Activated CD4-positive, alpha-beta memory T cell treated with anti-CD3 and anti-CD28 coated beads for 36 hours (primary cell): ENCODE results near the gene CA10. TPM values are rescaled to one million over a fixed set of nuclear protein-coding genes. Genes with fewer than 3 reads are reported as not detected.

Experiments used
- CTCF ChIA-PET: fragments of 350-600 bp; sonication (Branson Sonifier 250); formaldehyde crosslinking; loops from one replicate; lab custom pipeline; 2021; ENCODE audit warnings: antibody characterized with exemption, inconsistent platforms; lab: Charles Lee
- POLR2A ChIA-PET: fragments of 350-600 bp; sonication (Branson Sonifier 250); formaldehyde crosslinking; loops from one replicate; lab custom pipeline; 2021; ENCODE audit warnings: antibody characterized with exemption; lab: Charles Lee
- DNase-seq: peaks from one replicate; pipeline ENCODE4 v3.0.0-alpha.2; 2020
- H3K27ac Mint-ChIP-seq: one replicate; pipeline ENCODE4 v1.8.0; 2021; ENCODE audit warnings: mixed read lengths
- H3K27me3 Mint-ChIP-seq: one replicate; pipeline ENCODE4 v1.8.0; 2021; ENCODE audit warnings: mixed read lengths
- H3K36me3 Mint-ChIP-seq: one replicate; pipeline ENCODE4 v1.8.0; 2021; ENCODE audit warnings: mixed read lengths
- H3K4me1 Mint-ChIP-seq: one replicate; pipeline ENCODE4 v1.8.0; 2021; ENCODE audit warnings: low read depth, mixed read lengths
- H3K4me3 Mint-ChIP-seq: one replicate; pipeline ENCODE4 v1.8.0; 2021; ENCODE audit warnings: mild to moderate bottlenecking, mixed read lengths
- H3K9me3 Mint-ChIP-seq: one replicate; pipeline ENCODE4 v1.8.0; 2021; ENCODE audit warnings: mixed read lengths
- intact Hi-C: fragments of 100-400 bp; cut with micrococcal nuclease; formaldehyde crosslinking; loops from one replicate; pipeline ENCODE4 v1.15.1; 2023
- total RNA-seq, 2 experiments: library from RNA; stranded (reverse); gene quantifications; one replicate each; pipeline ENCODE4 v1.2.3, GENCODE V29; 2021

Gene CA10
- total RNA-seq, 2 experiments from 2014 or later = not detected

DNA sequence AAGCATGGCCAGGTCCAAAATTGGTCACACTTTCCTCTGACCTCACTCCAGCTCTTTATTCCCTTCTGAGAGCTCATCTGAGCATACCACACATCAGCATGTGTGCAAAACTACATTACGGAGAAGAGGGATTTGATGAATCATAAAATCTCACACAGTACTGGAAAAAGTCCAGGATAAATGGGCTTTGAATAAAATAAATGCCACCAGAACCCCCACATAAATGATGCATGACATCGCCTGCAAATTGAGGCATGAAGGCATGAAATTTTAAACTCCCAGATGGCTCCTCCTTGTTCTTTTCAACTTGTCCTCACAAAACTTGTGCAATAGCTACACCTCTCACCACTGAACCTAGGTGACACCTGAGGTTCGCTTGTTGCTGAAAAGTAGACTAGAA is 439.5 kb downstream of the CA10 start:
- H3K4me3 Mint-ChIP-seq = no peak overlapping the region
- H3K9me3 Mint-ChIP-seq = no peaks in the 10 kb centered on the region
- CTCF ChIA-PET = no interaction called here
- no peaks in the 10 kb centered on the region for H3K4me1 Mint-ChIP-seq
- POLR2A ChIA-PET = no interaction called here
- DNase-seq = no peak
- H3K27ac Mint-ChIP-seq = no peak overlapping the region
- peaks cover 5% of the 10 kb centered on the region for H3K27me3 Mint-ChIP-seq
- H3K36me3 Mint-ChIP-seq = no peaks in the 10 kb centered on the region
- intact Hi-C loops = no loop called here

DNA sequence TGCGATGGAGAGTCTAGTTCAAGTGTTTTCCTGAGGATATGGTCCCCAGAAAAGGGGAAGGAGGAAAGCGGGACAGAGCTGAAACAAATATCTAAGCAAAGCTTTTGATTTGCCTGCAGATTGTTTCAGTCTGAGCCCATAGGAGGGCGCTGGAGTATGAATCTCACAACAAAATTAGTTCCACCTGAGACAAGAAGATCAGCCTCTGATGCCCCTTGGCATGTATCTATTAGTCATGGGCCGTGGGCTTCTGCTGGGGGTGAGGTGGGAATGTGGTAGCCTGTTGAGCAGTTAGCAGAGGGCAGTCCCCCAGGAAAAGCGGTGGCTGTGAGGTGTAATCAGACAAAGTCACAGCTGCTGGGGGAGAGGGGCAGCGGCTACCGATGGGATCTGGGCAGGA is 446.9 kb downstream of the CA10 start:
- Mint-ChIP-seq H3K27ac (no peak overlapping the region), H3K9me3 (no peaks in the 10 kb centered on the region), H3K4me1 (no peaks in the 10 kb centered on the region), H3K27me3 (peaks cover 11% of the 10 kb centered on the region), H3K36me3 (no peaks in the 10 kb centered on the region), H3K4me3 (no peak overlapping the region)
- POLR2A ChIA-PET = no interaction called here
- intact Hi-C loops = no loop called here
- CTCF ChIA-PET = interaction anchor here (1.2 kb wide), 1 partner anchor 412 kb away, joined by 3 read pairs; no protein-coding TSS in a partner anchor
- DNase-seq = no peak

DNA sequence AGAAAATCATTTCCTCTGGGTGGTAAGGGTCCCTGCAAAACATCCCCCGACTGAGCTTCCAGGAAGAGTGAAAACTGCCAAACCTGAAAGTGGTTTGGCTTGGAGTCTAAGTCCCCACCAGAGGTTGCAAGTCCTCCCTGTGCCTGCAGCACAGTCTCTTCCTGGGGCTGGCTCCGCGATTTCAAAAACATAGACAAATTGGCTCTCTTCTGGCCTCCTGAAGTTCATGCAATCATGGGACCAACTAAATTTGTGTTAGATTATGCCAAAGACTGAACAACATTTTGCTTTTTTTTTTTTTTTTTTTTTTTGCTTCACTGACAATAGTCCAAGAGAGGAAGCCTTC is 447.9 kb downstream of the CA10 start:
- ChIA-PET CTCF (interaction anchor here (1.2 kb wide), 1 partner anchor 411 kb away, joined by 3 read pairs; no protein-coding TSS in a partner anchor), POLR2A (no interaction called here)
- Mint-ChIP-seq H3K36me3 (no peaks in the 10 kb centered on the region), H3K4me3 (no peak overlapping the region), H3K27ac (no peak overlapping the region), H3K27me3 (peaks cover 12% of the 10 kb centered on the region), H3K9me3 (no peaks in the 10 kb centered on the region), H3K4me1 (no peaks in the 10 kb centered on the region)
- intact Hi-C loops = no loop called here
- DNase-seq = no peak

DNA sequence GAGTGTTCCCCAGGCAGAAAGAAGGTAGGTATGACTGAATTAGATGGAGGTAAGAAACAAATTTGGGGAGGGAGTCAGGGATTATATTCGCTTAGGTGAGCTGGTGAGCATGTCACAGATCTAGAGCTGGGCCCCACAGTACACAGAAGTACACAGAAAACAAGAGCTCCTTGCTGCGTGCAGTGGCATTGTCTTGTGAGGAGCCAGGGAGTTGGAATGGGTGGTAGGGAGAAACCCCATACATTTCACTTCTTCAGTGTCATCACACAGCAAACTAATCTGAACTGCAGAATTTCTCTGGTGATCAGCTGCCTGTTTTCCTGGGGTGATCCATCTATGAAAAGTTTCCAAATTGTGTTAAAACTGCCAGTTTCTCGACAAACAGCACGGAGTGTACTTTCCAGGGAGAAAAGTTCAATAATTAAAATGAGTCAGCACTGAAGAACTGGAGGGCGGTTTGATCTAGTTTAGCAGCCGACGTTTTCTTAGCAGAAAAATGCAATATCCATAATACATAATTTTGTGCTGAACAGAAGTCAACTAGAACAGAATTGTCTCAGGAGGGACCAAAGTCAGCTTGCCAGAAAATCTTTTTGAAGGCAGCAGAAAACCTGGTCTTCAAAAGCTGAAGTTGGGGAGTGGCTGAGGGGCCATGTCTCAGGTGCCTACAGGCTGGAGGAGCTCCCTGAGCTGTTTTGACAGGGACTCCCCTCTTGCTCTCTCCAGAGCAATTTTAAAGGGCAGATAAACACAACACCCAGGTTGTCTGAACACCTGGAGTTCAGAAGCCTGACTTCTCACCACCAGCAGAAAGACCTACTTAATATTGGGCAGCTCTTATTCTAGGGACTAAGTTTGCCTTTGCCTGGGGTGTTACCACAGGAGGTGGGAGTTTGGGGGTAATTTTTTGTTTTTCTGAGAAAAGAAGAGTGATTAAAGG is 448.6 kb downstream of the CA10 start:
- CTCF ChIA-PET = interaction anchor here (1.2 kb wide), 1 partner anchor 411 kb away, joined by 3 read pairs; no protein-coding TSS in a partner anchor

DNA sequence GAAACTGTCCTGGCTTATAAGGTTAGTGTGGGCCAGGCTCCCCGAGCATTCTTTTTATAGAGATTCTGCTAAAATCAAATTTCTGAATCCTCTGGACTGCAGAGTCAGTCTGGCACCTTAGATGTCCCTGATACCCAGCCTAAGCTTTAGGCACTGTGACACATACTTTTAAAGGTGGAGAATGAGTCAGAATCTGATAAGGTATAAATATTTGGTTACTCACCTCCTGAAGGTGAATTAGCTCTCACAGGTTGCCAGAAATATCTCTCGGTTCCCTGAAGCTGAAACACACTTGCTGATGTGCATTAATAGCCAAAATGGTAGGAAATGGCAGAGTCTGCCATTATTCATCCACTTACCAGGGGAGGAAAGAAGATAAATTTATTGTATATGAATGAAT is 451.3 kb downstream of the CA10 start:
- peaks cover 12% of the 10 kb centered on the region for H3K27me3 Mint-ChIP-seq
- no peak for DNase-seq
- H3K36me3 Mint-ChIP-seq = no peaks in the 10 kb centered on the region
- no peaks in the 10 kb centered on the region for H3K4me1 Mint-ChIP-seq
- ChIA-PET CTCF (no interaction called here), POLR2A (no interaction called here)
- H3K27ac Mint-ChIP-seq = no peak overlapping the region
- no peaks in the 10 kb centered on the region for H3K9me3 Mint-ChIP-seq
- H3K4me3 Mint-ChIP-seq = no peak overlapping the region
- intact Hi-C loops = no loop called here

More for the DNA sequence above, 448.6 kb downstream of the CA10 start:
- Mint-ChIP-seq H3K4me3 (no peak overlapping the region), H3K27me3 (peaks cover 13% of the 10 kb centered on the region), H3K9me3 (no peaks in the 10 kb centered on the region), H3K4me1 (no peaks in the 10 kb centered on the region), H3K36me3 (no peaks in the 10 kb centered on the region), H3K27ac (no peak overlapping the region)
- DNase-seq = no peak
- POLR2A ChIA-PET = no interaction called here
- intact Hi-C loops = no loop called here

DNA sequence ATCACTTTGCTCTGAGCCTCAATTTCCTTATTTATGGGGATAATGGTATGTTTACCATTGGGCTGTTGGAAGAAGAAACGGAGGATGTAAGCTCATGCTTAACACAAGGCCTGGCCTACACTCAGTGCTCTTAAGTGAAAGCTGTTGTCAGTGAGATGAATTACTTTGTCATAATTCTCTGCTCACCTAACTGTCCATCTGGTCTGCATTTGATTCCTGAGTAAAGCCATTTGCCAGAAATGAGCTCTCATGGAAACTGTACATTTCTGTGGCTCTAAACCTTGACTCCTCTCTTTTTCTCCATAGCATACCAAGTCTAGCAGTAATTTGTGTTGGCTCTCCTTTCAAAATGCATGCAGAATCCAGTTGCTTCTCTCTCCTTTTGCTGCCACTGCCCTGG is 452.4 kb downstream of the CA10 start:
- H3K27me3 Mint-ChIP-seq = peaks cover 12% of the 10 kb centered on the region
- no peak overlapping the region for H3K27ac Mint-ChIP-seq
- no peak for DNase-seq
- no peak overlapping the region for H3K4me3 Mint-ChIP-seq
- intact Hi-C loops = no loop called here
- no peaks in the 10 kb centered on the region for H3K36me3 Mint-ChIP-seq
- POLR2A ChIA-PET = no interaction called here
- H3K9me3 Mint-ChIP-seq = no peaks in the 10 kb centered on the region
- H3K4me1 Mint-ChIP-seq = no peaks in the 10 kb centered on the region
- CTCF ChIA-PET = no interaction called here

DNA sequence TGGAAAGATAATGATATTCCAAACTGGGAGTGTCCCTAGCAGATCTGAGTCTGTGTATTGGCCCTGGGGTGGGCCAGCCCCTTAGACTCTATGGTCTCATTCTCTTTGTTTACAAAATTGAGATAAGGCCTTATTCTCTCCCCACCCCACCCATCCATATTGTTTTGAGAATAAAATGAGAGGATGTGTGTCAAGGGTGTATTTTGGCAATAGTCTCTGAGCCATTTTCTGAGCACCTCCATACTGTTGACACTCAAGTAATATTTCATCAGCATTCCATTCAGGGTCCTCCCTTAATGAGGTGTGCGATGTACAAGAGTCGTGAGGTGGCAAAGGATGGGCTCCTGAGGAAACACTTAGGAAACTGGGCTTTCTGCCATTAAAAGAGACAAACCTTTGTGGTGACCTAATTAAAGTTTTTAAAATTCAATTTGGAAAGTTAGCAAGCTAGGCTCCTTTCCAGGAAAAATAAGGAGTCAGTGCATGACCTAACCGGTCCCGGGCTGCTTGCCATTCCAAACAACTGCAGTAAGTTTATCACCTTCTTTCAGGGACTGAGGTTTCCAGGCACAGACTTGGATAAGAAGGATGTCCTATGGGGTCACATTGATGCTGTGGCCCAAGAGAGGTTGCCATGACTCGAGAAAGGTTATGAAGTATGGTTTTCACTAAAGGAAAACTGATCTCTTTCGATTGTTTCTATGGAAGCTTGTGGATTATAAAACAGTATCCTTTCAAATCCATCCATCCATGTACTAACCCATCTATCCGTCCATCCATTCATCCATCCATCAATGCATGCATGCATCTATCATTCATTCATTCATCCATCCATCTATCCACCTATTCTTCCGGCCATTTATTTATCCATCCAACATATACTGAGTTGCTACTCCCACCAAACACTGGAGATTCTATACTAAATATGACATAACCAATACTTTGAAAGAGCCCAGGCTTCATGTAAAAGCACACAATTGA is 454.9 kb downstream of the CA10 start:
- ChIA-PET CTCF (no interaction called here), POLR2A (no interaction called here)
- Mint-ChIP-seq H3K27ac (no peak overlapping the region), H3K36me3 (no peaks in the 10 kb centered on the region), H3K27me3 (peaks cover 12% of the 10 kb centered on the region), H3K9me3 (no peaks in the 10 kb centered on the region), H3K4me1 (no peaks in the 10 kb centered on the region), H3K4me3 (no peak overlapping the region)
- intact Hi-C loops = no loop called here
- no peak for DNase-seq

DNA sequence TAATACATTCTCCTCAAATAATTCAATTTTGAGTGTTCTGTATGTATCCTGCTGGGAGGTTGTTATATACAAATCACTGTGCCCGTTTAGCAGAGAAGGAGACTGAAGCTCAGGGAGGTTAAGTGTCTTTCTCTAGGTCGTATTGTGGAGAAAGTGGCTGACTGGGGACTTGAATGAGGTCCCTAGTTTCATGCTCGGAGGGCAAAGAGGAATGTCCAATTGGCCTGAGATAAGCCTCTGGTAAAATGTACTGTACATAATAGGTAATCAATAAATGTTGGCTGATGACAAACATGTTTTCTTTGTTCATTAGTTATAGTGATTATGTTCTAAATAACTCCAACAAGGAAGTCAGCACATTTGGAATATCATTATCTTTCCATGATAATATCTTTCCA is 455.6 kb downstream of the CA10 start:
- Mint-ChIP-seq H3K4me1 (no peaks in the 10 kb centered on the region), H3K9me3 (no peaks in the 10 kb centered on the region), H3K27ac (no peak overlapping the region), H3K4me3 (no peak overlapping the region), H3K36me3 (no peaks in the 10 kb centered on the region), H3K27me3 (peaks cover 12% of the 10 kb centered on the region)
- CTCF ChIA-PET = no interaction called here
- no peak for DNase-seq
- POLR2A ChIA-PET = no interaction called here
- intact Hi-C loops = no loop called here

DNA sequence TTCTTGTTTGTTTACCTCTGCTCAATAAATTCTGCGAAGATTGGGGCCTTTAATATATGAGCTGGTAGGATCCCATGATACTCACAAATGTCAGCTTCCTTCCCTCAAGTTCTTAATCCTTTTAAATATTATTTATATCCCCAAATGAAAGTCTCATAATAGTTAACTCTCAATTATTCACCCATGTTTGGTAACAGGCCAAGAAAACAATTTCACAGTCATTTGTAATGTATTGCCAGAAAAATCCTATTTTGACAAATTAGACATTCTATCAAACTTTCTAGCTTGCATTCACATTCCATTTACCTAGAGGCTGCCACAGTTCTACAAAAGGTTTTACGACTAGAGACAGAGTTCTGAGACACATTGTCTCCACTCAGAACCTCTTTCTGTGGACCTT is 457.0 kb downstream of the CA10 start:
- peaks cover 19% of the 10 kb centered on the region for H3K27me3 Mint-ChIP-seq
- POLR2A ChIA-PET = no interaction called here
- H3K4me1 Mint-ChIP-seq = no peaks in the 10 kb centered on the region
- intact Hi-C loops = no loop called here
- no peaks in the 10 kb centered on the region for H3K36me3 Mint-ChIP-seq
- H3K4me3 Mint-ChIP-seq = no peak overlapping the region
- no peak overlapping the region for H3K27ac Mint-ChIP-seq
- H3K9me3 Mint-ChIP-seq = no peaks in the 10 kb centered on the region
- no peak for DNase-seq
- CTCF ChIA-PET = no interaction called here

DNA sequence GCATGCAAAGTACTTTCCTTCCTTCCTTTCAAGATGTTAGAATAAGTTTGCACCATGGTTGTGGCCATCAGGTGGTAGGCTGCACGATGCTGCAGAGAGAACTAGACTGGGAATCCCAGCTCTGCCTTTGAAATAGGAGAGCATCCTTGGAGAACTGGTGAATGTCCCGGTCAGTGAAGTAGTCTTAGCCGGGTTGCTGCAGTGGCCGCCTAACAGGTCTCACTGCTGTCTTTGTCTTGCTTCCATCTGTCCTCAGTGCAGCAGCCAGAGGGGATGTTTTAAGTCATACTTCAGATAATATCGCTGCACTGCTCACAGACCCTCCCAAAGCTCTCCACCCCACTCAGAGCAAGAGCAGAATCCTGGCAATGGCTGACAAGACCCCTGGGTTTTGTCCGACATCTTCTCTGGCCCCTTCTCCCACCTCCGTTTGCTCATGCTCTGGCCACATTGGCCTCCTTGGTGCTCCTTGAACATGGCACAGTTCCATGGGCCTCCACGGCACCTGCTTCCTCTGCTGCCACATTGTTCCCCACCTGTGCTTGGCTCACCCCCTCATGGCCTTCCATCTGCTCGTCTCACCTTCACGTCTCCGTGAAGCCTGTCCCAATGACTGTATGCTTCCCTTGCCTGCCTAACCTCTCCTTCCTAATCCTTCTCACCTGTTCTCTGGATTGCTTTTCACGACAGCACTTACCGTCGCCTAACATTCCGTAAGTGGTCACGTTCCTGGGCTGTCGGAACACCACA is 458.3 kb downstream of the CA10 start:
- Mint-ChIP-seq H3K36me3 (no peaks in the 10 kb centered on the region), H3K4me1 (no peaks in the 10 kb centered on the region), H3K9me3 (no peaks in the 10 kb centered on the region), H3K27ac (no peak overlapping the region), H3K27me3 (peaks cover 23% of the 10 kb centered on the region), H3K4me3 (no peak overlapping the region)
- DNase-seq = no peak
- CTCF ChIA-PET = no interaction called here
- POLR2A ChIA-PET = no interaction called here
- intact Hi-C loops = no loop called here

DNA sequence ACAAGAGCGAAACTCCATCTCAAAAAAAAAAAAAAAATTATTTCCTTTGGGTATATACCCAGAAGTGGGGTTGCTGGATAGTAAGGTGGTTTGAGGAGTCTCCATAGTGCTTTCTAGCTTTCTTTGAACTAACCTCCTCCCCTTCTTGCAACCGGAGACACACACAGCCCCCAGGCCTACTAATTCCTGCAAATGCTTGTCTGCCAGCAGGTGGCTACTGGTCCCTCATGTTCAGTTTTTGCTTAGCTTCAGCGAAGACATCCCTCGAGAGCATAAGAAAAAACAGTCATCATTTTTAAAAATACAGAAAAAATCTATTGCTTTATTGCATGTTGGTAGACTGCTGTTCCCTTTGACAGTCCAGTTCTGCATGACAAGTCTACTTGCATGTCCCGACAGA is 459.2 kb downstream of the CA10 start:
- no peaks in the 10 kb centered on the region for H3K36me3 Mint-ChIP-seq
- H3K27ac Mint-ChIP-seq = no peak overlapping the region
- ChIA-PET CTCF (no interaction called here), POLR2A (interaction anchor here (0.6 kb wide), 1 partner anchor 14 kb away, joined by 4 read pairs; no protein-coding TSS in a partner anchor)
- no peaks in the 10 kb centered on the region for H3K4me1 Mint-ChIP-seq
- no peak overlapping the region for H3K4me3 Mint-ChIP-seq
- H3K9me3 Mint-ChIP-seq = peaks cover 3% of the 10 kb centered on the region
- H3K27me3 Mint-ChIP-seq = peaks cover 20% of the 10 kb centered on the region
- intact Hi-C loops = no loop called here
- no peak for DNase-seq

DNA sequence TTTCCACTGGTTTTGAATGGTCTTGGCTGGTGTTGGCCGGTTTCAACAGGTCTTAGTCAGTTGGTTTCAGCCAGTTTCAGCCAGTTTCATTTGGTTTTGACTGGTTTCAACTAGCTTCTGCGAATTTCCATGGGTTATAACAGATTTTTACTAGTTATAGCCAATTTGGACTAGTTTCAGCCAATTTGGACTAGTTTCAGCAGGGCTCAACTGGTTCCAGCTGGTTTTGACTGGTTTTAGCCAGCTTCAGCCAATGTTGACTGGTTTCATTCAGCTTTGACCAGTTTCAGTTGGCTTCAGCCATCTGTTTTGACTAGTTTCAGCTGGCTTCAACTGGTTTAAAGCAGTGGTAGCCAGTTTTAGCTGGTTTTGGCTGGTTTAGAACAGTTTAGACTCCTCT is 465.6 kb downstream of the CA10 start:
- no peak for DNase-seq

More for the DNA sequence above, 465.6 kb downstream of the CA10 start:
- ChIA-PET CTCF (no interaction called here), POLR2A (no interaction called here)
- peaks cover 12% of the 10 kb centered on the region for H3K27me3 Mint-ChIP-seq
- peaks cover 4% of the 10 kb centered on the region for H3K9me3 Mint-ChIP-seq
- intact Hi-C loops = no loop called here
- no peaks in the 10 kb centered on the region for H3K4me1 Mint-ChIP-seq
- H3K27ac Mint-ChIP-seq = no peak overlapping the region
- no peaks in the 10 kb centered on the region for H3K36me3 Mint-ChIP-seq
- no peak overlapping the region for H3K4me3 Mint-ChIP-seq
